Lung (tissue), 12 donors: Measurements from ENCODE around the gene BSDC1. TPM values are rescaled to one million over a fixed set of nuclear protein-coding genes. Genes with fewer than 3 reads are reported as not detected.

Source experiments
- ATAC-seq: fragments of 200-7000 bp; cut with Tn5 transposase; one replicate; pipeline ENCODE4 v1.9.1; 2020; ENCODE audit warnings: moderate number of reproducible peaks; ENCODE audit not compliant: insufficient read depth, low FRiP score
- DNase-seq, 3 donors: peaks; one replicate each; pipeline ENCODE4 v3.0.0-alpha.2; 2013 to 2017
- H3K27ac ChIP-seq, 2 donors: one replicate each; pipeline ENCODE4 v1.5.1; 2013; ENCODE audit warnings: mild to moderate bottlenecking in 2 of 2, moderate library complexity in 2 of 2, control low read depth in 1 of 2, inconsistent platforms in 1 of 2, low read depth in 1 of 2, low read length in 1 of 2
- H3K27me3 ChIP-seq, 3 donors: one replicate each; pipeline ENCODE4 v1.5.1; 2013; ENCODE audit warnings: low read length in 2 of 3; ENCODE audit not compliant: control insufficient read depth in 3 of 3, insufficient read depth in 3 of 3
- H3K36me3 ChIP-seq, 4 donors: one replicate each; pipeline ENCODE4 v1.5.1; 2013; ENCODE audit warnings: low read length in 4 of 4, mild to moderate bottlenecking in 1 of 4, moderate library complexity in 1 of 4; ENCODE audit not compliant: control insufficient read depth in 4 of 4, insufficient read depth in 4 of 4
- H3K4me1 ChIP-seq, 5 donors: one replicate each; pipeline ENCODE4 v1.5.1; 2013; ENCODE audit warnings: low read length in 5 of 5, mild to moderate bottlenecking in 2 of 5, moderate library complexity in 1 of 5; ENCODE audit not compliant: control insufficient read depth in 5 of 5, insufficient read depth in 5 of 5
- H3K4me3 ChIP-seq: one replicate; pipeline ENCODE4 v1.5.1; 2013; ENCODE audit warnings: mild to moderate bottlenecking, control low read depth, moderate library complexity
- H3K9ac ChIP-seq, 2 donors: one replicate each; pipeline ENCODE4 v1.5.1; 2013; ENCODE audit warnings: low read length in 2 of 2, control low read depth in 1 of 2; ENCODE audit not compliant: insufficient read depth in 1 of 2
- H3K9me3 ChIP-seq, 4 donors: one replicate each; pipeline ENCODE4 v1.5.1; 2013; ENCODE audit warnings: low read length in 3 of 4, mild to moderate bottlenecking in 1 of 4, moderate library complexity in 1 of 4; ENCODE audit not compliant: control insufficient read depth in 4 of 4, insufficient read depth in 3 of 4
- CTCF ChIP-seq: IDR thresholded peaks from 2 replicates; pipeline ENCODE4 v1.5.1; 2012; ENCODE audit warnings: mild to moderate bottlenecking; ENCODE audit errors: control extremely low read depth, extremely low read depth
- WGBS, 2 donors: extraction: QIAGEN DNeasy Blood & Tissue Kit; methylation state at CpG; one replicate each; pipeline ENCODE4 v1.1.7; 2013; 5-methylcytosine and 5-hydroxymethylcytosine counted together
- polyA plus RNA-seq, 2 donors: library from polyadenylated mRNA; stranded (reverse); fragments of 200-250 nt; gene quantifications; one replicate each; pipeline ENCODE4 v1.2.1, GENCODE V29; 2013
- total RNA-seq, 2 donors: library from RNA; depleted of rRNA in 1 of 2; stranded (reverse); fragments of >200 nt in 1 of 2; gene quantifications; one replicate each; pipeline ENCODE4 v1.2.1, GENCODE V29; 2014 to 2021
- donor health status: control.
- donor health status: control.
- donor health status: Bipolar disorder and iron deficiency.
- donor health status: healthy.
- donor health status: DM: yes; HTN: yes; CAD: no.

Gene BSDC1
- total and polyA plus RNA-seq, 4 donors, result 32.8 to 80.5 (median 48.3) TPM

- H3K4me1 ChIP-seq, result peaks cover 0 to 5% (median 0%) of the 10 kb centered on the region in 5 donors
- no peaks in the 10 kb centered on the region for H3K27me3 ChIP-seq
- no peaks in the 10 kb centered on the region for H3K36me3 ChIP-seq
- H3K9ac ChIP-seq, result no peak overlapping the region
- no peak overlapping the region for H3K27ac ChIP-seq
- no peak for DNase-seq
- WGBS, 2 donors, result 92 to 95% methylated on average over 1 of the region's 1 CpG
- no peak overlapping the region for H3K4me3 ChIP-seq
- H3K9me3 ChIP-seq, result no peaks in the 10 kb centered on the region
- no peak for ATAC-seq
- TF ChIP-seq CTCF, result no peak
These were observed 27.5 kb upstream of the BSDC1 start for GRCh38 chr1:32421775-32422174.

DNA sequence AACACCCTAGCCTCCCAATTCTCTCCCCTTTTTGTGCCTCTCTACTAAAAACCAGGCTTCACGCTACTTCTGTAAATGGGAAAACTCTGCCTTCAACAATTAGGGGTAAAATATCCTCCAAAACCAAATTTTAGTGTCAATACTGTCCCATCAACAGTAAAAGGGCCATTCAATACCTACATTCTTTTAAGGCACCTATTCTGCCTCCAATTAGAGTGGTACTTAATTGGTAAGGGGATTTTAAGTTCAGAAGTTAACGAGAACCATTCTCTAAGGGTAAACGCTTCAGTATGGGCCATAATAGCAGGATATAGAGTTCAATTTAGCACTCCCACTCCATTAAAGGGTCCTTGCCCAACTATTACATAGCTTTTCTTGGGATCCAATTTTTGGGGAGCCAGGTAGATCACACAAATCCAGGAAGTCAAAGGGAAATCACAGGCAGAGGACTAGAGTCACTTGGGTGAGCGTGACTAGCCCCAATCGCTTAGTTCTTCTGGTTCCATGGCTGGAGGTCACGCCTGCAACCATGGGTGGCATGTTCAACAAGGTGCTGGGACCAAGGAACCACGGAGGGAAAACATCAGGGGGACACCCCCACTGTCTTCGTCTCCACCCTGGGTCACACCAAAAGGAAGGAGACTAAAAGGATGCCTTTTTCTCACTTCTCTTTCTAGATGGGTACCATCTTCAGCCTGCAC lies 20.1 kb upstream of the BSDC1 start:
- Histone ChIP-seq H3K36me3 (no peaks in the 10 kb centered on the region), H3K27me3 (no peaks in the 10 kb centered on the region), H3K4me3 (no peak overlapping the region), H3K27ac (no peak overlapping the region), H3K9ac (no peak overlapping the region), H3K4me1 (peaks cover 0 to 2% (median 0%) of the 10 kb centered on the region in 5 donors), H3K9me3 (peaks cover 0 to 4% (median under 1%) of the 10 kb centered on the region in 4 donors)
- WGBS, 2 donors, result 81 to 85% methylated on average over 8 of the region's 8 CpGs
- no peak for TF ChIP-seq CTCF
- no peak for DNase-seq
- ATAC-seq, result no peak

DNA sequence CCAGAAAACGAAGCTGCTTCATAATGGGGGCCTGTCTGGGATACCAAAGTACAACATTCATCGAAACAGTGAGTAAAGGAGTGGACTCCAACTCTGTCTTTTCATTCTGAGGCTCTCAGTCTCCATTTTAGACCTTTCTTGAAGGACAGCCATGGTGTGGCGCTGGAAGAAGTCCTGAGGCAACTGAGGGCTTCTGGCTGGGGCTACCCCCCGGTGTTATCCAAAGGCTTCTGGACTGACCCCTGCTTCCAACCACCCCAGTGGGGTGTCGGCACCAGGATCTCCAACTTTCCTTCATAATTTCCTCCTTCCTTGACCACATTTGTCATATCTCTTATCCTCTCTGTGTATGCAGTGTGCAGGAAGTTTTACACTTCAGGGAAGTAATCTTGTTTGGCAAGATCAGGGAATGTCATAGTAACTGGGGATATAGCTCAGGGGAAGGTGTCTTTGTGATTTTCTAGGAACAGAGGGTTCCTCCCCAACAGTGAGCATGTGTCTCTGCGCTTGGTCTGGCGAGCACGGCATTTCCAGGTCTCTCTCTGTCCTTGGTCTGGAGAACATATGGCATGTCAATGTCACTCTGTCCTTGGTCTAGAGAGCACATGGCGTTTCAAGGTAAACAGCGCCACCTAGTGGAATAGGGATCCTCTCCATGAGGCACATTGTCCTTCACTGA lies 19.4 kb upstream of the BSDC1 start:
- TF ChIP-seq CTCF, result peak; percentile 78
- Histone ChIP-seq H3K4me1 (peaks cover 0 to 2% (median 0%) of the 10 kb centered on the region in 5 donors), H3K9ac (no peak overlapping the region), H3K36me3 (no peaks in the 10 kb centered on the region), H3K27ac (no peak overlapping the region), H3K27me3 (no peaks in the 10 kb centered on the region), H3K4me3 (no peak overlapping the region), H3K9me3 (peaks cover 0 to 4% (median under 1%) of the 10 kb centered on the region in 4 donors)
- ATAC-seq, result no peak
- peak in 2 of 3 donors; percentile 19 to 29 for DNase-seq
- 51 to 62% methylated on average over 10 of the region's 10 CpGs for WGBS, 2 donors
